CD4-positive, alpha-beta T cell treated with Interleukin-15 for 4 hours (primary cell): ENCODE measurements around the gene GRAMD1B.
A peak's percentile ranks its signal among the peaks of the same experiment; 100 is the strongest.

Experiments used
- DNase-seq: peaks from one replicate; pipeline ENCODE4 v3.0.0-alpha.2; 2020; ENCODE audit warnings: low spot score

Gene GRAMD1B

DNA sequence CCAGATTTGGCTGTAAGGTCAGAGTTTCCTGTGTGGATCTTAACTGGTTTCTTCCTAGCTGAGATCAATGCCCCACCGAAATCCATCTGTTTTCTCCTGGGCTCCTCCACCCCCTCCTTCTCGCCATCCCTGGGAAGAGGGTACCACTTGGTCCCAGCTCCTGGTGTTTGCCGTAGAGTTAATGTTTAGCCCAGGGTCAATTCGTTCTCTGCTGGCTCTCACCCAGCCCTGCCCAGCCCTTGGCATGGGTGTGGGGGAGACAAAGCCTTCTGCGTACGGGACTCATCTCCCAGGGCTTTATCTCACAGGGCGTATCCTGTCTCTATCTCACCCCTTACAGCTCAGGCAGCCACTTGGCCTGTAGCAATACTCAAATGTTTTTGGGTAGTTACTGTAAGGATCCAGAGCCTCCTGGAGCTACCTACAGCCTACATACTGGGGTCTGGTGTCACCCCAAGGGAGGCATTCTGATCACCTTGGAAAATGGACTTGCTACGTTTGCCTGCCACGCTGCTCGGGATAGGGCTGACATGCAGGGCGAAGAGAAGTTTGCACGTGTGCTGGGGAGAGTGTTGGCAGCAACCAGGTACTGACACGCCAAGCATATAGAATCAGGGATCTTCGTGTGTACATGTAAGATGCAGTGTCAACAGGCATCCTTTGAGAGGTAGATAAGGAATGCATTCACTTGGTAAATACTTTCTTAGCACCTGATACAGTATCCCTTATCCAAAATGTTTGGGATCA, 158.2 kb downstream of the GRAMD1B start:
- DNase-seq = no peak

DNA sequence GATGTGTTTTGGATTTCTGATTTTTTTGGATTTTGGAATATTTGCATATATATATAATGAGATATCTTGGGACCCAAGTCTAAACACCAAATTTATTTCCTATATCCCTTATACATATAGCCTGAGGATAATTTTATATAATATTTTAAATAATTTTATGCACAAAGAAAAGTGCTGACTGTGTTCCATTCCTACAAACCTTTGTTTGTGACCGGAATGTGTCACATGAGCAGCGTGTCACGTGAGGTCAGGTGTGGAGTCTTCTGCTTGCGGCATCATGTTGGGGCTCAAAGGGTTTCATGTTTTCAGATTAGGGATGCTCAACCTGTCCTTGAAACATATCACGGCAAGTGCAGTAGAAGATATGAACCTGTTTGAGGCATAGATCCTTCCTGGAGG, 158.8 kb downstream of the GRAMD1B start:
- no peak for DNase-seq

DNA sequence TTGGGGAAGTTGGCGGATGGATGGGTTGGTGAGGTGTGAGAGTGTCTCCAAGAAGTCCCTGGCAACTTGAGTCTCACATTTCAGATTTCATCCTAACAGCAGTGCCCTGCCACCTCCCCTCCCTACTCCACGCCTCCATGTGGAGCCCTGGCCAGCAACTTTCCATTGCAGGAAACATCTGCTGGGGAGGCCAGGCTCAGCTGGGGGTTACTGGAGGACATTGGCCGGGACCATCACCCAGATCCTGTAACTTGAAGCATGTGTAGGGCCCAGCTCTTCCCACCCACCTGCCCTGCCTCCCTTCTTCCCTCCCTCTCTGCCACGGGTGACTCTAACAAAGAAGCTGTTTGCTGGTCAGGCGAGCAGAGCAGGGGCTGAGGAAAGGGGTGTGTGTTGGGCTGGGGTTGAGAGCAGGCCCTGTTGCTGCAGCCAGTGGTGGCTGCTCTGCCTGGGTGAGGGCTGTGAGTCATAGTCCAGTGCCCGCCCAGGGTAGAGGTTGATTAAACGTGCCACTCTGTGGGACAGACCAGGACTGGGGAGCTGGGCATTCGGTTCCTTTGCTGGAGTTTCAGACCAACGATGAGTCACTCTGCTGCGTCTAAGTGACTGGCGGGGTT, 160.3 kb downstream of the GRAMD1B start:
- DNase-seq = no peak

DNA sequence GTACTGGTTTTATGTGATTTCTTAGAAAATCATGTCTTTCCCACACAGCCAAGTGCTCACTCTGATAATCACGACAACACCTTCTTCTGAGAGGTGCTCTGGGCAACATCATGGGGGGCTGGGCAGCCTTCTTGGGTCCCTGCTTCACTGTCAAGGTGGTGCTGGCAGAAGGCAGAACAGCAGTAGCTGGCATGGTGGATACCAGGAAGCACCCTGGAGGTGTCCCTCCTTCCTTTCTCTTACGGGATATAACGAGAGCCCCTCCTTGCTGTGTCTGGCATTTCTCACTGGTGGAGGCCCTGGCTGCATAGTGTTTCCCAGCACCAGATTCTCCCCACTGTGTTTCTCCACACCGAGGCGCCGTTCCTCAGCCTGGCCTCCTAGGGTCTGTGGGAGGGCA, 163.5 kb downstream of the GRAMD1B start:
- no peak for DNase-seq

DNA sequence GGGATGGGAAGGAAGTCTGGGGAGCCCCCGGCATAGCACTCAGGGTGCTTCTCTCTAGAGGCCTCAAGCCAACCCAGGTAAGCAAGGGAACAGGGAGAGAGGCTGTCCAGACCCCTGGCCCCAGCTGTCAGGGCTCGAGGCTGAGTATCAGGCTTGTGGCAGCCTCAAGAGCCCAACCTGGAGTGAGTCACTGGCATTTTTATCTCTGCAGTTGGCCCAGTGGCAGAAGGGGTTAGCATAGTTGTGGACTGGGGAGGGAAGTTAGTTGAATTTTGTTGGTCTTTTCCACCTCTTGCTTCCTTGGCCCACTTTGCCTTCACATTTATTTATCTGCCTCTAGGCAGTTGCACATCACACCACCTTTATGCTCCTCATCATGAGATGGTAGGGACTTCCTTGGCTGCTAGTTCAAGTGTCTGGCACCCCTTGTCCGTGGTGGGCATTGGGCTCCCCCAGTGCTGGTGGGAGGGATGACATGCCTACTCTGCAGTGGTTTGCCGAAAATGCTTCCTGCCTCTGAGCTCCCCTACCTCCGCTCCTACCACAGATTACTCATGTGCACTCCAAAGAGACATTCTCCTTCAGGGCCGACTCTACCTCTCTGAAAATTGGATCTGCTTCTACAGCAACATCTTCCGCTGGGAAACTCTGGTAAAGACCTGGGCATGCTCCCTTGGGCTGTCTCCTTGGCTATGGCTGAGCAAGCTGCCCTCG, 164.3 kb downstream of the GRAMD1B start:
- DNase-seq = no peak

DNA sequence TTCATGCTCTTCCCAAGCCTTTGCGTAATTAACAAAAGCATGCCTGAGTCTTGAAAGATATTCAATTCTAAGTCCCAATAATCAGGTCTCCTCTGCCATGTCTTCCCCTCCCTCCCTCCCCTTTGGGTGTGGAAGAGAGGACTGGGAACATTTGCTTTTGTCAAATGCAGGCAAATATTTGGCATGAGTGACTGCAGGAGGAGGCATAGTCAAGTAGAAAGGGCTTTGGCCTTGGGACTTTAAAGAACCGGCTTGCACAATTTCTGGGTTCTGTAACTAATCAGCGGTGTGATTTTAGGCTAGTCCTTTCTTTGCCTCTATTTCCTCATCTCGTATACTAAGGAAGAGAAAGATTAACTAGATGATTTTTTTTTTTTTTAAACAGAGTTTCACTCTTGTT, 164.9 kb downstream of the GRAMD1B start:
- no peak for DNase-seq

DNA sequence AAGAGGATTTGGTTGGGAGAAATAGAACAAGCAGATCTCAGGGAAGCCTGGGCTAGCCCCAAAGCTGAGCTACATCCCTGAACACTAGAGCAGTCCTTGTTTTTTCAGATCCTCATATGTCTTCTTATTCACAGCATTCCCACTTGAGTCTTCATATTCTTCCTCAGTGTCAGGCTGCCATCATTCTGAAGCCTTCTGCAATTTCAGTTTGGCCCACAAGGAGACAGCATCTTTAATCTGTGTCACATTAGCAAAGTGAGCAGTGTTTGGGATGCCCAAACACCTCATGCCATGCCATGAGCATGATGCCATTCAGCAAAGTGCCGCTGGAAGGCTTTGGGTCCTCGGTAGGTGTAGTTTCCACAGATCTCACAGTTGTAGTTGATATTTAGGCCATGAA, 167.8 kb downstream of the GRAMD1B start:
- no peak for DNase-seq

DNA sequence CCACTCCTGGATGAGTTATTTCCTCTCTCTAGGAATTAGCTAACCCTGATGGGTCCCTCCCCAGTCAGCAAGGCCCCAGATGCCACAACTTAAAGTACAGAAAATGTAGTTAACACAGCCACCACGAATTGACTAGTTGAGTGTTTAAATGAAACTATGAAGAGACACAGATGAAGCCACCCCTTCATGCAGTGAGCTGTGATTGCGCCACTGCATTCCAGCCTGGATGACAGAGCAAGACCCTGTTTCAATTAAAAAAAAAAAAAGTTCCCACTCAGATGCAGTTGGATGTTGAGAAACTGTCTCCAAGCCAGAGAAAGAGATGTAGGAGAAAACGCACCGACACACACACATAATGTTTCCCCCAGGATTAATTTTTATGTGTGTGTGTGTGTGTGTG, 171.1 kb downstream of the GRAMD1B start:
- no peak for DNase-seq

DNA sequence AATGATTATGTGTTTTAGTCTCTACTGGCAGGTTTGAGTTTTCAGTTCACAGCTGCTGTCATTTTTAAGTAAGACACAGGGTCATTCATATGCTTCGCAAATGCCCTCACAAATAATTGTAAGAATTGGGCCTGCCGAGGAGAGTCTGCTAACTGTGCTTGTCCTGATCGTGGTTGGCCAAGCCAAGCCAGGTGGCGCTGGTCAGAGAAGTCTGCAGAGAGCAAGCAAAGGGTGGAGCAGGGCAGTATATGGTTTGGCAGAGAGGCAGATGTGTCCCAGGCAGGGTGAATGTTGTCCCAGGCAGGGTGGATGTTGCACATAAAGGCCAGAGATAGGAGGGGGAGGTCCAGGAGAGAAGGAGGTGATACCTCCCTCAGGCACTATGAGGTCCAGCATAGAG, 171.7 kb downstream of the GRAMD1B start:
- DNase-seq = no peak

DNA sequence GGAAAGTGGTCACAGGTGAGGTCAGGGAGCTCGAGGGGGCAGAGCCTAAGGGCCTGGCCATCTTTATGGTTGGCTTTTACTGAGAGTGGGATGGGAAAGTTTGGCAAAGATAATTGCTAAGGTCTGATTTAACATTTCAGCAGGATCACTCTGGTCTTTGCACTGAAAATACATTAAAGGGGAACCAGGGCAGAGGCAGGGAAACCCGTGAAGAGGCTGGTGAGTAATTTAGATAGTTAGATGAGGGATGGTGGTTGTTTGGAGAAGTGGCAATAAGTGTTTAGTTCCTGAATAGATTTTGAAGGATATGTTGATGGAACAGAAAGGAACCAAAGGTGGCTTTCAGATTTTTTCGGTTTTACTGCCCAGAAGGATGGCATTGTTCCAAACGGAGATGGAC, 173.6 kb downstream of the GRAMD1B start:
- no peak for DNase-seq

DNA sequence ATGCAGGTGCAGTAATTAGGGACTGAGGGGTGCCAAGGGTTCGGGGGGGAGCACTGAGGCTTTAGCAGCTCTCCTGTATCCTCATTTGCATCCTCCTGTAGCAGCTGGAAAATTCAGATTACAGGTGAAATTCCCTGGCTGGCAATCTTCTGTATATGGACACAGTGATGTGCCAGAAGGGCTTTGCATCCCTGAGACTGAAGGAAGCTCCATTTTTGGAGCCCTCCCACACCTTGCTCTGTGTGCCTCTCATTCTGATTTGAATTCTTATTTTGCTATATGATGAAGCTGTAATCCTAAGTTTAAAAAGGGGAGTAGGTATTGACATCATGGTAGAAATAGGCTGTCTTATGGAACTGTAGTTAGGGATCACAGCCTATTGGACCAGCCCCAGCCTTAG, 177.7 kb downstream of the GRAMD1B start:
- no peak for DNase-seq

DNA sequence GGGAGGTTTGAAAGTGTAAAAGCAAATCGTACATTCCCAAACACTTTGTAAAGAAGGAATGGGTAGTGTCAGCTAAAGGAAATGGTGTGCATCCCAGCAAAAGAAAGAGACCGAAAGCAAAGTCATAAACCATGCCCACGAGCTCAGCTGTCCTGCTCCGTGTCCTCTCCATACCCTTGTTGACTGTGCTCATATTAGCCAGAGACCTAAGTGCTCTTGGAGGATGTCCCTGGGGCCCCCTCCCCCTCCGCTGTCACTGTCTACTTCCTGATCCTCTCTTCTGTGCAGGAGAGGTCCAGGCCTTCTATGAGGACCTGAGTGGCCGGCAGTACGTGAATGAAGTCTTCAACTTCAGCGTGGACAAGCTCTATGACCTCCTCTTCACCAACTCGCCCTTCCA, 178.3 kb downstream of the GRAMD1B start:
- DNase-seq = no peak

DNA sequence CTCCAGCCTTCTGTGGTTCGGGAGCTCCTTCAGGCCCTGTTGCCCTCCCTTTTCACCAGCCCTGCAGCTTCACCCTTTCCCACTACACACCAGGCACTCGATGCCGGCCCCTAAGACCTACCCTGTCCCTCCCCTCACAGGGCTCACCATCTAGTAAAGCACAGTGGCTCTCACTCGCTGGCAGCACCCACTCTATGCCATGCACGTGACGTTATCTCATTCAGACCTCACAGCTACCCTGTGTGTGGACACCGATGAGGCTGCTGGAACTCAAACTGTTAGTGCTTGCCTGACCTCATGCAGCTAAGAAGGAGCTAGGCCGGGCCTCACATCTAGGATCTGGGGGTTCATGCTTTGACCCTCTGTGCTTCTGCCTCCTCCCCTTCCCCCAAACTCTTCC, 178.9 kb downstream of the GRAMD1B start:
- no peak for DNase-seq

DNA sequence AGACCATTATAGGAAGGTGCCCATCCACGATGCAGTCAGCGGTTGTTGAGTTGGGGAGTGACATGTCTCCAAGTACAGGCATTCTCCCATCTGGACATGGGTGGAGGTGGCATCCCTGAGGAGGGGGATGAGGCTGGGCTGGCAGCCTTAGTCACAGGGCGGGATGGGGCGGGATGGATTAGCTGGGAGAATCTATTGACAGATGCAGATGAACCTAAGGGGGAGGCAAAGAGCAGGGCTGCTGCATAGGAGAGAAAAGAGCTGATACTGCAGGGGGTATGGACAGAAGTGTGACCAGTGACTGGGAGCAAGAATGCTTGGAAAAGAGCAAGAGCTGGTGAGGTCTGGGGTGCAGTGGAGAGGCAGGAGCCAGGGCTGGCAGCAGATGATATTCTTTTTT, 181.6 kb downstream of the GRAMD1B start:
- DNase-seq = no peak

DNA sequence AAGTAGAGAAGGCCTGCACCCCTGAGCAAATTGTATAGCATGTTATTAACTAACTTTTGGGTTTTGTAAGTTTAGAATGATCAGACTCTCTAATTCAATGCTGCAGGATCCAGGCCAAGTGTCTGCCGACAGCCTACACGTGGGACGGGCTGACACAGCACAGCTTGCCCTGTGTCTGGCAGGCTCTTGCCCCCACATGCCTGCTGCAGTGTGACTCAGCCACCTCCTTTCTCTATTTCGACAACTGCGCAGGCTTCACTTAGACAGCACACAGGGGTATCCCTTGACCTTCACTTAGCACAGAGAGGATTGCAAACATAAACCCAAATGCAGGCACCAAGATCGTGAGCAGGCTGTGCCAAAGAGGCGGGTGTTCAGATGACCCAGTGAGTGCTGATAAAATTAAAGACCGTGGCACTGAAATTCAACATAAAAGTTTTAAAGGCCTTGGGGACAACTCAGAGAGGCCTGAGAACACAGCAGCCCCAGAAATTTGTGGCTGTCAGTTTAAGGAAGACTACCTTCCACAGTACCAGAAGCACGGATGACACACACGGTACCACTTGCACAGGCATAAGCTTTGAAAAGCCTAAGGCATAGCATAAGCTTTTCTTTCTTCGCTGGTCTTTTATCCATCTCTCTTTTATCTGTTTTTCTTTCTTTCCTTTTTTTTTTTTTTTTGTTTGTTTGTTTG, 186.6 kb downstream of the GRAMD1B start:
- DNase-seq = no peak

DNA sequence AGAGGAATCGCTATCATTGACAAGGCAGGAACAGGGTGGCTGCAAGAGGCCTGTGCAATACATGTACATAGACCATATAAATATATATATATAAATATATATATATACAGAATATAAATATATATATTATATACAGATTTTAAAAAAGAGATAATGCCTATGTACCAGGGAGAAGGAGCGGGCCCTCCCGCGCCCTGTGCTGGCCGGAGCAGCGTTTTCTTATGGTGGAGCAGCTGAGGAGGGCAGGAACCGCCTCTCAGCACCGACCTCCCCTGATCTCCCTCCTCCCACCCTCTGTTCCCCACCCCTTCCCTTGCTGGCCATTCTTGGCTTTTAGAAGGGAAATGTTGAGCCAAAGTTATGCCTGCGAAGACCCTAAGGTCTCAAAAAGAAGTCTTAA, 192.5 kb downstream of the GRAMD1B start:
- DNase-seq = no peak

DNA sequence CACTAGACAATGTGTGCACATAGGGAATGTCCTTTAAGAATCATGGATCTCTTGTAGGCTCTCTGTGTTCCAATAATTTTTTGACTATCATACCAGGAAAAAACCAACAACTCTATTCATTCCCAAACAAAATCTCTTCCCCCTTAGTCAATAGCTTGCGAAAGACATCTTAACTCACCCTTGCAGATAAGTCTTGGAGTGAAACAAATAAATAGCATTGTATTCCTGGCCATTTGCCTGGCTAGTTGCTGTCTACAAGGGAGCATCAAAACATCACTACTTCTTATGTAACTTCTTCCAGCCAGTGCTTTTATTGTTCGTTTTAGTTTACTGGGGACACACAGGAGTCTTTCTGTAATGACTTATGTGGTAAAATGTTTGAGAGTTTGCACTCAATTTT, 194.9 kb downstream of the GRAMD1B start:
- DNase-seq = no peak

DNA sequence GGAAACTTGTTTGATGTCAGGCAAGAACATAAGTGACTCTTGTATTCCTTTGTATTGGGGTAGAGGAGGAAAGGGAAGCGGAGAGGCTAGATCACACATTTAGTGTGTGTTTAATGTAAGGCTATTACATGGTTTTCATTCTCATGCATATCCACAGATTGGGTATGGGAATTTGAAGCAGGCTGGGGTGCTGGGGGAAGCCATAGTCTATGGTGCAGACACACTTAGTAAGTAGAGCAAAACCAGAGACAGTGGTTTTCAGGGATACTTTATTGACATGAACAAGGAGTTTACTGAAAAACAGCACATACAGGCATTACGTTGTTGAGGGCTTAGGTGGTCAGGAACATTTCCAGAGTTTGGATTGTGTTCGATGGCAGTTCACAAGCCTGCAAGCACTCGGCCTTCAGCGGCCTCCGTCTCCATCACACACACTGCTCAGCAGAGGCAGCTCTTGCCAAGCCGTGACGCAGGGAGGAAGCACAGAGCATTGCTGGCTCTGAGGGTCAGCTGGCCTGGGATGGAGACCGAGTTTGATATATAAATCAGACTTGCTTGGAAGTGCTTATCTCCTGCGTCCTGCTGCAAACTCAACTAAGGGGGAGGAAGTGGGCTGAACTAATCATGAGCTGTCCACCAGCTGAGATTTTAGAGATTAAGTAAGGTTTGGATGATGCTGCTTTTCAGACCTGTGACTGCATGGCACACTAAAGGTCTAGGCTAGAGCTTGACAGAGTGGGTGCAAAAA, 199.0 kb downstream of the GRAMD1B start:
- no peak for DNase-seq

DNA sequence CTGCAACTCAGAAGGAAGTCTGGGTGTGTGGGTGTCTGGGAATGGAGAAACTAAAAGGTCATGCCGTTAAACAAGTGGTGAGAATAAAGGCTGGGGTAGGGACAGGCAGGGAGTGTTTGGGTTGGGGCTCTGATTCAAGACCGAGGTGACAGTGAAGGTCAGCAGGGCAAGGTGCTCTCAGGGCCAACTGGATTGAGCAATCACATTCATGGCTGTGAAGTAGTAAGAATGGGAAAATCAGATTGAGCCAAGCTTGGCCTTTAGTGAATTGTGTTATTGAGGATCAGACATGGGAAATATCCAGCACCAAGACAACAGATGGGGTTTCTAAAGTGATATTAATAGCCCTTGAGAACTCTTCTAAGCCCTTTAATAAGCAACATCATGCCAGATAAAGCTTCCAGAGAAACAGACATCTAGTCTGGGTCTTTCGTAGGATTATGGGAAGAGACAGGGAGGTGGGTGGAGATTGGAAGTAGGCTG, 200.1 kb downstream of the GRAMD1B start:
- DNase-seq = no peak

DNA sequence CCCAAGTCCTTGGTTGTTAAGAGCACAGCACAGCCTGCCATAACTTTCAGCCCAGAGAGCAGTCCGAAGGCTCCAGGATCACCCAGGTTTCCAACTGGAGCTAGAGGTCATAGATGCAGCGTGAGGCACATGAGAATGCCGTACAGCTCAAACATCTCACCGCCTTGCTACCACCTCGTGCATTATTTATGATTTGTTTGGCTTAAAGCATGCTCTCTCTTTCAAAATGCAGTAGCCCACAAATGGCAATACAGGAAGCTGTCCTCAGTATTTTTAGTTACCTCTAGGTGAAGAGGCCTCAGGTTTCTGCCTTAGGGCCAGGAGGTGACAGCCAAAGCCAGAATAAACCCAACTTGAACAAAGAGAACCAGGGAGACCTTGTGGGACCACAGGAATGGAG, 210.0 kb downstream of the GRAMD1B start:
- no peak for DNase-seq

DNA sequence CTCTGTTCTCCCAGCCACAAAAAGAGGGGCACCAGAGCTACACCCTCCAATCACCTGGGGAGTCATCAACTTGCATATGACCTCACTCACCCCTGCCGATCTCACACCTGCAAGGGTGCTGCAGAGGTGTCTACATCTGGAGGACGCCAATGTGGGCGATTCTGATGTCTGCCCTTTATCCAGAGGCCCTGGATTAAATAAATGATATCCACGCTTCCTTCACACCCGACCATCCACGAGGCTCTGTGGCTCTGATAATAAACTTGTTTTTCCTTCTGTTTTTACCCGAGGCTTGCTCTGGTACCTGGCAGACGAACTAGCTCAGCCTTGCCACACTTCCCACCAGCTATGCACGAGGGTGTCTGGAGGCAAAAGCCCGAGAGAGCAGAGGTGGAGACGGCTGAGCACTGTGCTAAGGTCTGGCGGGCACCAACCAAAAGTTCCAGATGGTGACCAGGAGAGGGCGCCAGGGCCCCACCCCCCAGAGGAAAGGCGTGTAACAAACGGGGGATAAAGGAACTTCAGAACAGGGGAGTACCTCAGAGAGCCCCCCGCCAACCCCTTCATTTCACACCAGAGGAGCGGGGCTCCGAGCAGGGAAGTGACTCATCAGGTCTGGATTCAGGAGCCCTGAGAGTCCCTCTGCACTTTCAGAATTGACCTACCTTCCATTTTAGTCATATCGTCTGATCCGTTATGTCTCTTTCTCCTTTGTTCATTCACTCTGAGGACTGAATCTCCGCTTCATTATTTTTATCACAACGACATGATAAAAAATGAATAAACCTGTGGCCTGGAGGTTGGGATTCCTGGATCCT, 210.8 kb downstream of the GRAMD1B start:
- DNase-seq = peak; percentile 5
